ENCODE results near the gene LCE1D. TPM values are rescaled to one million over a fixed set of nuclear protein-coding genes. Genes with fewer than 3 reads are reported as not detected.

LCE1D gene
- total RNA-seq, 1 experiment from 2014 or later, result not detected

DNA sequence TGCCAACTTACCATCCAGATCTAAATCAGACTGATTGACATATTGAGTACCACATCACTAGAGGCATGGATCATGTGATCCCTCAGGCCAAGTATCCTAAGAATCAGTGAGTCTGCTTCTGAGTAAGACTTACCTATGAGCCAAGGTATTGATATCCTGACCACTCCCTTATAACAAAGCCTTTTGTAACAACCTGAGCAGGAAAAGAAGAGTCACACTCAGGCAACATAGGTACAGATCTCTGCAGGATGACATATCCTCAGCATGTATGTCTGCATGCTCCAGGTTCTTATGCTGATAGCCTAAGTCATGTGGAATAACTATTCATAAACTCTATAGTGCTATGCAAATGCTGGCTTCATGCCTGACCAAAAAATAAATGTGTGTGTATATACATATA is 28.4 kb downstream of the LCE1D start:
- CTCF ChIA-PET, result no interaction called here
- ATAC-seq, result no peak

DNA sequence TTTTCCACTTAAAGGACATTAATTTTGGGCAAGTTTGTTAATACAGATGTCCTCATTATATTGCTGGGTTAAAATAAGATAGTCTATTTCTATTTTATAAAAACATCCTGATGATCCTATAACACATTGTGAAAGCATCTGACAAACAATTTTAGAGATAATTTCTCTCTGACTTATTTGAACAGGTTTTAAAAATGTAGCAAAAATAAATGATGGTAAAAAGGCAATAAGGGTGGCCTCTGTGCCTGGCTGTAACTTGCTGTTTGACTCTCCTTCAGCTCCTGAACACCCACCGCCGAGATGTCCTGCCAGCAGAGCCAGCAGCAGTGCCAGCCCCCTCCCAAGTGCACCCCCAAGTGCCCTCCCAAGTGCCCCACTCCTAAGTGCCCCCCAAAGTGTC is 30.7 kb downstream of the LCE1D start, which contains the start of gene LCE1A:
Gene LCE1A, plus strand, starts transcription at position 301 of the 400 bp plus-strand sequence. Its CDS starts 0 bp downstream, at position 301.
- Histone ChIP-seq H3K36me3 (ENCODE audit: control insufficient read depth, insufficient read depth, low read length) (no peaks in the 10 kb centered on the region), H3K4me1 (ENCODE audit: control insufficient read depth, insufficient read depth, low read length) (no peaks in the 10 kb centered on the region), H3K27ac (ENCODE audit: low read length) (no peak within 1 kb of the TSS), H3K27me3 (ENCODE audit: control insufficient read depth, insufficient read depth, low read length) (peaks cover 14% of the 10 kb centered on the region), H3K9me3 (ENCODE audit: control insufficient read depth, insufficient read depth, low read depth, low read length) (no peaks in the 10 kb centered on the region), H3K4me3 (ENCODE audit: low read depth in 2 of 2, low read length in 2 of 2) (no peak within 1 kb of the TSS)
- in situ Hi-C loops (cut with HindIII; ENCODE audit: low pct_unique_long_range_greater_than_20kb, low sequenced_read_pairs), result no loop called here
- TF ChIP-seq, protein P1, sequence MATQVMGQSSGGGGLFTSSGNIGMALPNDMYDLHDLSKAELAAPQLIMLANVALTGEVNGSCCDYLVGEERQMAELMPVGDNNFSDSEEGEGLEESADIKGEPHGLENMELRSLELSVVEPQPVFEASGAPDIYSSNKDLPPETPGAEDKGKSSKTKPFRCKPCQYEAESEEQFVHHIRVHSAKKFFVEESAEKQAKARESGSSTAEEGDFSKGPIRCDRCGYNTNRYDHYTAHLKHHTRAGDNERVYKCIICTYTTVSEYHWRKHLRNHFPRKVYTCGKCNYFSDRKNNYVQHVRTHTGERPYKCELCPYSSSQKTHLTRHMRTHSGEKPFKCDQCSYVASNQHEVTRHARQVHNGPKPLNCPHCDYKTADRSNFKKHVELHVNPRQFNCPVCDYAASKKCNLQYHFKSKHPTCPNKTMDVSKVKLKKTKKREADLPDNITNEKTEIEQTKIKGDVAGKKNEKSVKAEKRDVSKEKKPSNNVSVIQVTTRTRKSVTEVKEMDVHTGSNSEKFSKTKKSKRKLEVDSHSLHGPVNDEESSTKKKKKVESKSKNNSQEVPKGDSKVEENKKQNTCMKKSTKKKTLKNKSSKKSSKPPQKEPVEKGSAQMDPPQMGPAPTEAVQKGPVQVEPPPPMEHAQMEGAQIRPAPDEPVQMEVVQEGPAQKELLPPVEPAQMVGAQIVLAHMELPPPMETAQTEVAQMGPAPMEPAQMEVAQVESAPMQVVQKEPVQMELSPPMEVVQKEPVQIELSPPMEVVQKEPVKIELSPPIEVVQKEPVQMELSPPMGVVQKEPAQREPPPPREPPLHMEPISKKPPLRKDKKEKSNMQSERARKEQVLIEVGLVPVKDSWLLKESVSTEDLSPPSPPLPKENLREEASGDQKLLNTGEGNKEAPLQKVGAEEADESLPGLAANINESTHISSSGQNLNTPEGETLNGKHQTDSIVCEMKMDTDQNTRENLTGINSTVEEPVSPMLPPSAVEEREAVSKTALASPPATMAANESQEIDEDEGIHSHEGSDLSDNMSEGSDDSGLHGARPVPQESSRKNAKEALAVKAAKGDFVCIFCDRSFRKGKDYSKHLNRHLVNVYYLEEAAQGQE (IDR thresholded peaks at IDR 0.05; ENCODE audit: insufficient read depth in 1 of 2, low read depth in 2 of 2, low read length in 1 of 2), result no peak
- TF ChIP-seq, protein P2, sequence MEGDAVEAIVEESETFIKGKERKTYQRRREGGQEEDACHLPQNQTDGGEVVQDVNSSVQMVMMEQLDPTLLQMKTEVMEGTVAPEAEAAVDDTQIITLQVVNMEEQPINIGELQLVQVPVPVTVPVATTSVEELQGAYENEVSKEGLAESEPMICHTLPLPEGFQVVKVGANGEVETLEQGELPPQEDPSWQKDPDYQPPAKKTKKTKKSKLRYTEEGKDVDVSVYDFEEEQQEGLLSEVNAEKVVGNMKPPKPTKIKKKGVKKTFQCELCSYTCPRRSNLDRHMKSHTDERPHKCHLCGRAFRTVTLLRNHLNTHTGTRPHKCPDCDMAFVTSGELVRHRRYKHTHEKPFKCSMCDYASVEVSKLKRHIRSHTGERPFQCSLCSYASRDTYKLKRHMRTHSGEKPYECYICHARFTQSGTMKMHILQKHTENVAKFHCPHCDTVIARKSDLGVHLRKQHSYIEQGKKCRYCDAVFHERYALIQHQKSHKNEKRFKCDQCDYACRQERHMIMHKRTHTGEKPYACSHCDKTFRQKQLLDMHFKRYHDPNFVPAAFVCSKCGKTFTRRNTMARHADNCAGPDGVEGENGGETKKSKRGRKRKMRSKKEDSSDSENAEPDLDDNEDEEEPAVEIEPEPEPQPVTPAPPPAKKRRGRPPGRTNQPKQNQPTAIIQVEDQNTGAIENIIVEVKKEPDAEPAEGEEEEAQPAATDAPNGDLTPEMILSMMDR (IDR thresholded peaks at IDR 0.05), result no peak
- TF ChIP-seq POLR2AphosphoS5 (IDR thresholded peaks at IDR 0.05; ENCODE audit: low read depth, low read length) (no peak), TCF7L2 (IDR thresholded peaks at IDR 0.05; ENCODE audit: low read depth, low read length) (no peak), SIN3A (IDR thresholded peaks at IDR 0.05; ENCODE audit: borderline replicate concordance, insufficient read depth, low read depth, low read length) (no peak)
- BruUV-seq (replicated peaks), result no TSS peak
- DNase-seq (ENCODE audit: low read depth, low spot score), result no peak
- ChIA-PET POLR2A (no interaction called here), CTCF (no interaction called here)
- intact Hi-C loops (cut with micrococcal nuclease; ENCODE audit: unreplicated experiment), result no loop called here
- no peak for ATAC-seq

More for the DNA sequence above, 28.4 kb downstream of the LCE1D start:
- Histone ChIP-seq H3K9me3 (ENCODE audit: control insufficient read depth, insufficient read depth, low read depth, low read length) (no peaks in the 10 kb centered on the region), H3K27me3 (ENCODE audit: control insufficient read depth, insufficient read depth, low read length) (peaks cover 14% of the 10 kb centered on the region), H3K4me1 (ENCODE audit: control insufficient read depth, insufficient read depth, low read length) (no peaks in the 10 kb centered on the region), H3K4me3 (ENCODE audit: low read depth in 2 of 2, low read length in 2 of 2) (no peak overlapping the region), H3K27ac (ENCODE audit: low read length) (no peak overlapping the region), H3K36me3 (ENCODE audit: control insufficient read depth, insufficient read depth, low read length) (no peaks in the 10 kb centered on the region)
- POLR2A ChIA-PET, result no interaction called here
- in situ Hi-C loops (cut with HindIII; ENCODE audit: low pct_unique_long_range_greater_than_20kb, low sequenced_read_pairs), result no loop called here
- intact Hi-C loops (cut with micrococcal nuclease; ENCODE audit: unreplicated experiment), result no loop called here
- no peak for DNase-seq (ENCODE audit: low read depth, low spot score)
- BruUV-seq (replicated peaks), result no TSS peak
- TF ChIP-seq, protein P1 (IDR thresholded peaks at IDR 0.05; ENCODE audit: insufficient read depth in 1 of 2, low read depth in 2 of 2, low read length in 1 of 2), result no peak
- TF ChIP-seq TCF7L2 (IDR thresholded peaks at IDR 0.05; ENCODE audit: low read depth, low read length) (no peak), POLR2AphosphoS5 (IDR thresholded peaks at IDR 0.05; ENCODE audit: low read depth, low read length) (no peak), SIN3A (IDR thresholded peaks at IDR 0.05; ENCODE audit: borderline replicate concordance, insufficient read depth, low read depth, low read length) (no peak)
- TF ChIP-seq, protein P2 (IDR thresholded peaks at IDR 0.05), result no peak
